OCI-LY7 (cell line): ENCODE data around the gene COQ10A. TPM values are rescaled to one million over a fixed set of nuclear protein-coding genes. Genes with fewer than 3 reads are reported as not detected.
A peak's percentile ranks its signal among the peaks of the same experiment; 100 is the strongest.

ENCODE experiments used
- BruUV-seq: library from RNA; stranded (reverse); fragments of 400-500 nt; replicated peaks from 2 replicates; lab custom pipeline; 2021; lab: Mats Ljungman, UMichigan
- CTCF ChIA-PET: fragments of 300-600 bp; sonication (Branson Sonifier 250); formaldehyde crosslinking; loops from one replicate; lab custom pipeline; 2022; ENCODE audit warnings: antibody characterized with exemption; ENCODE audit not compliant: unreplicated experiment; lab: Charles Lee
- POLR2A ChIA-PET: fragments of 300-600 bp; sonication (Branson Sonifier 250); formaldehyde crosslinking; loops from one replicate; lab custom pipeline; 2022; ENCODE audit warnings: antibody characterized with exemption; lab: Charles Lee
- DNase-seq: peaks from one replicate; pipeline ENCODE4 v3.0.0-alpha.2; 2015; ENCODE audit warnings: low spot score
- H2AFZ ChIP-seq: fragments of 200-600 bp; sonication (generic), shearing (Covaris generic); 2 replicates; pipeline ENCODE4 v1.6.1; 2014; ENCODE audit warnings: mild to moderate bottlenecking, antibody characterized with exemption, low read length, moderate library complexity
- H3K27ac ChIP-seq: fragments of 200-600 bp; sonication (generic); 2 replicates; pipeline ENCODE4 v1.5.1; 2014; ENCODE audit warnings: mixed run types, low read depth, mild to moderate bottlenecking, moderate library complexity, low read length, inconsistent platforms; ENCODE audit not compliant: poor library complexity, severe bottlenecking
- H3K36me3 ChIP-seq: fragments of 200-600 bp; sonication (generic); 2 replicates; pipeline ENCODE4 v1.6.1; 2014; ENCODE audit warnings: mild to moderate bottlenecking, antibody characterized with exemption, low read length, moderate library complexity, mixed read lengths; ENCODE audit not compliant: insufficient read depth
- H3K4me1 ChIP-seq: fragments of 200-600 bp; sonication (generic); 2 replicates; pipeline ENCODE4 v1.5.1; 2014; ENCODE audit warnings: mild to moderate bottlenecking, low read length; ENCODE audit not compliant: insufficient read depth, poor library complexity, severe bottlenecking
- H3K4me2 ChIP-seq: fragments of 200-600 bp; sonication (generic); 2 replicates; pipeline ENCODE4 v1.6.1; 2014; ENCODE audit warnings: mild to moderate bottlenecking, low read length
- H3K4me3 ChIP-seq: fragments of 200-600 bp; sonication (generic); 2 replicates; pipeline ENCODE4 v1.5.1; 2014; ENCODE audit warnings: mild to moderate bottlenecking, low read depth, low read length; ENCODE audit not compliant: poor library complexity, severe bottlenecking
- H3K79me2 ChIP-seq: fragments of 200-600 bp; sonication (generic); 2 replicates; pipeline ENCODE4 v1.6.1; 2016; ENCODE audit warnings: low read depth, mild to moderate bottlenecking, low read length, moderate library complexity, mixed read lengths; ENCODE audit not compliant: insufficient read depth
- H3K9me2 ChIP-seq: fragments of 200-600 bp; sonication (generic); 2 replicates; pipeline ENCODE4 v1.6.1; 2016; ENCODE audit warnings: mild to moderate bottlenecking, low read length, mixed read lengths; ENCODE audit not compliant: insufficient read depth
- H3K9me3 ChIP-seq: fragments of 200-600 bp; sonication (generic); 2 replicates; pipeline ENCODE4 v1.6.1; 2014; ENCODE audit warnings: mild to moderate bottlenecking, mixed run types, low read length, mixed read lengths
- H4K20me1 ChIP-seq: fragments of 200-600 bp; sonication (generic); 2 replicates; pipeline ENCODE4 v1.6.1; 2014; ENCODE audit warnings: mild to moderate bottlenecking, antibody characterized with exemption, low read length, moderate library complexity, mixed read lengths; ENCODE audit not compliant: insufficient read depth
- EZH2phosphoT487 ChIP-seq: fragments of 200-600 bp; sonication (generic); IDR thresholded peaks from 2 replicates; pipeline ENCODE4 v1.6.1; 2018; ENCODE audit warnings: low read depth, borderline replicate concordance, mild to moderate bottlenecking, mixed run types, antibody characterized with exemption, low read length, moderate library complexity, mixed read lengths
- intact Hi-C: fragments of 100-400 bp; cut with micrococcal nuclease; formaldehyde crosslinking; loops from one replicate; pipeline ENCODE4 v1.10.0; 2022; ENCODE audit not compliant: unreplicated experiment
- total RNA-seq, 2 experiments: library from RNA; depleted of rRNA in 1 of 2; stranded (reverse); fragments of >200 nt in 1 of 2; shearing (Covaris generic) in 1 of 2; gene quantifications; 2 replicates each; pipeline ENCODE4 v1.2.3, GENCODE V29; 2014 to 2022
- TF ChIP-seq, protein P1 (sequence below): fragments of 200-600 bp; sonication (generic); conservative IDR thresholded peaks from 2 replicates; pipeline ENCODE4 v1.5.1; 2014; ENCODE audit warnings: mild to moderate bottlenecking, antibody characterized with exemption, low read length, moderate library complexity, mixed read lengths

The COQ10A gene
- total RNA-seq, 2 experiments from 2014 or later: 20.6 to 22.1 TPM

DNA sequence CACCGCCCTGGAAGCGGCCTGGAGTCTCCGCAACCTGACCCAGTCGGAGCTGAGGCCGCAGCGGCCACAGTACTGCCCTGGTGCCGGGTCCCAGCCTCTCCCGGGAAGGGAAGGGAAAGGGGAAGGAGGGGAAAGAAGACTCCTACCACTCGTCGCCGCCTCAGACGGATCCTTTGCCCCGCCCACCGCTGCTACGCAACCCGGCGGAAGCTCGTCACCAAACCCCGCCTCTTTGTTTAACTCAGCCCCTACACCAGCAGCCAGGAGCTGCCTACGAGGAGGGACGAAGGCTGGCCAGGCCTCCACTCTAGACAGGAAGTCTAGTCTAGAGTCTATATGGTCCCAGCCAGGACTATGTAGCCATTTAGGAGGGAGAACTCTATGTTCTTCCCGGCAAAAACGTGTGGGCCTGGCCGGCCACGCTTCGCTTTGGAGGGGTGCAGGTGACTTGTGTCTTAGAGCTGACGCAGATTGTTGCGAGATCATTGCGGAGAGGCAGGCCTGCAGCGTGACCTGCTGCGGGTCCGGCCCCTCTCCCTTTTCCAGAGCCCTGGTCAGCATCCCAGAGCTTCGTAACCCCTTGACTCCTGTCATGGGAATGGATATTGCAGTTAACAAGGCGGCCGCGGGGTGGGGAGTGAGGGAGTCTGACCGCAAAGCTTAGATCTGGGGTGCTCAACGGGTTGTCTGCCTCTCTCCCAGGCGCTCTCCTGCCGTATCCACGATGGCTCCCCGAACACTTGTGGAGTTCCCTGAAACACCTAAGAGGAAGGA is 44.8 kb upstream of the COQ10A start, which contains the start of gene RNF41:
Gene RNF41 (minus strand): TSS at position 166 of the 774 bp plus-strand sequence. CDS start 7,875 bp downstream, outside the sequence.
- BruUV-seq: TSS peak; percentile 59
- TF ChIP-seq EZH2phosphoT487: no peak
- TF ChIP-seq, protein P1, sequence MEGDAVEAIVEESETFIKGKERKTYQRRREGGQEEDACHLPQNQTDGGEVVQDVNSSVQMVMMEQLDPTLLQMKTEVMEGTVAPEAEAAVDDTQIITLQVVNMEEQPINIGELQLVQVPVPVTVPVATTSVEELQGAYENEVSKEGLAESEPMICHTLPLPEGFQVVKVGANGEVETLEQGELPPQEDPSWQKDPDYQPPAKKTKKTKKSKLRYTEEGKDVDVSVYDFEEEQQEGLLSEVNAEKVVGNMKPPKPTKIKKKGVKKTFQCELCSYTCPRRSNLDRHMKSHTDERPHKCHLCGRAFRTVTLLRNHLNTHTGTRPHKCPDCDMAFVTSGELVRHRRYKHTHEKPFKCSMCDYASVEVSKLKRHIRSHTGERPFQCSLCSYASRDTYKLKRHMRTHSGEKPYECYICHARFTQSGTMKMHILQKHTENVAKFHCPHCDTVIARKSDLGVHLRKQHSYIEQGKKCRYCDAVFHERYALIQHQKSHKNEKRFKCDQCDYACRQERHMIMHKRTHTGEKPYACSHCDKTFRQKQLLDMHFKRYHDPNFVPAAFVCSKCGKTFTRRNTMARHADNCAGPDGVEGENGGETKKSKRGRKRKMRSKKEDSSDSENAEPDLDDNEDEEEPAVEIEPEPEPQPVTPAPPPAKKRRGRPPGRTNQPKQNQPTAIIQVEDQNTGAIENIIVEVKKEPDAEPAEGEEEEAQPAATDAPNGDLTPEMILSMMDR: 0 out of 2 replicates have a peak, but pooled peaks have one; percentile 20
- Histone ChIP-seq H3K4me3 (peak within 1 kb of the TSS; percentile 81), H3K36me3 (no peaks in the 10 kb centered on the region; the same call in 1 of the 2 replicates), H3K27ac (peak within 1 kb of the TSS; percentile 77), H3K9me2 (no peaks in the 10 kb centered on the region), H3K9me3 (no peaks in the 10 kb centered on the region), H3K79me2 (peaks cover 23% of the 10 kb centered on the region; the same call in 1 of the 2 replicates), H2AFZ (peak within 1 kb of the TSS; percentile 65; the same call in 1 of the 2 replicates), H4K20me1 (no peaks in the 10 kb centered on the region), H3K4me1 (peaks cover 40% of the 10 kb centered on the region), H3K4me2 (peak within 1 kb of the TSS; percentile 100)
- peak; percentile 95 for DNase-seq
- POLR2A ChIA-PET: interaction anchor here (0.7 to 4.2 kb wide), 24 partner anchors 9 to 327 kb away, joined by 3 to 85 read pairs (median 6); partner anchors contain the start of genes COQ10A, IL23A, MYL6 and SMARCC2
- intact Hi-C loops: loop anchor here (2.0 kb wide), 1 partner anchor 15 kb away; no protein-coding TSS in a partner anchor
- CTCF ChIA-PET: interaction anchor here (0.6 to 3.4 kb wide), 12 partner anchors 9 to 424 kb away, joined by 3 to 35 read pairs (median 4); partner anchors contain the start of genes ESYT1, SMARCC2 and ZC3H10

- H3K27ac ChIP-seq: peak overlapping the region; percentile 77
- intact Hi-C loops: no loop called here
- no peaks in the 10 kb centered on the region for H4K20me1 ChIP-seq
- no peaks in the 10 kb centered on the region for H3K9me2 ChIP-seq
- CTCF ChIA-PET: interaction anchor here (0.6 to 3.4 kb wide), 9 partner anchors 11 to 1620 kb away, joined by 3 to 35 read pairs (median 4); partner anchors contain the start of genes SMARCC2 and ZC3H10
- no peak for DNase-seq
- peak overlapping the region; percentile 65; the same call in 1 of the 2 replicates for H2AFZ ChIP-seq
- TF ChIP-seq EZH2phosphoT487: no peak
- TF ChIP-seq, protein P1: no peak
- H3K36me3 ChIP-seq: no peaks in the 10 kb centered on the region; the same call in 1 of the 2 replicates
- H3K4me1 ChIP-seq: peaks cover 40% of the 10 kb centered on the region
- H3K9me3 ChIP-seq: no peaks in the 10 kb centered on the region
- POLR2A ChIA-PET: interaction anchor here (0.7 to 4.2 kb wide), 17 partner anchors 8 to 251 kb away, joined by 3 to 85 read pairs (median 9); partner anchors contain the start of genes COQ10A, IL23A, SMARCC2 and ZC3H10
- peak overlapping the region; percentile 100 for H3K4me2 ChIP-seq
- peaks cover 23% of the 10 kb centered on the region; the same call in 1 of the 2 replicates for H3K79me2 ChIP-seq
- peak overlapping the region; percentile 81 for H3K4me3 ChIP-seq
- no TSS peak for BruUV-seq
These were observed 44.2 kb upstream of the COQ10A start for GRCh38 chr12:56222531-56222895.
